ENCODE measurements around the gene YIPF2. TPM values are rescaled to one million over a fixed set of nuclear protein-coding genes. Genes with fewer than 3 reads are reported as not detected.

YIPF2 gene
- total and polyA plus RNA-seq, 2 of the 4 experiments (the other 2 are of a cell fraction): 61.5 to 78.0 TPM

DNA sequence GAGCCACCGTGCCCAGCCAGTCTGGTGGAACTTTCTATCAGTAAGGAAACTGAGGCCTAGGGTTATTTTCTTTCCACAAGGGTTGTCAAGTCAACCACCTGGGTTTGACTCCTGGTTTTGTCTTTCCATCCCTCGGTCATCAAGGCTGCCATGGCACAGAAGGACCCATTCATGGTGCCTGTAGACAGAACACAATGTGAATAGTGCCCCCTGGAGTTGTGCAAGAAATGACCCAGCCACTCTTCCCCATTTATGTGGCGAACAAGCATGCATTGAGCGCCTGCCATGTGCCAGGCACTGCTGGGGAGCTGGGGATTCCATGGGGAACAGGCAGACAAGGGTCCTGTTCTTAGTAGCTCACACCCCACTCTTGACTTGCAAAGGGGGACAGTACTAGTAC is 36.5 kb upstream of the YIPF2 start:
- WGBS, 2 experiments (ENCODE audit: extremely low coverage in 2 of 2, insufficient read length in 1 of 2): 100% methylated on average over 2 of the region's 4 CpGs; no CpG with 5 or more reads in 1 of the 2 experiments
- Histone ChIP-seq H4K20me1 (ENCODE audit: insufficient read depth, low read length) (peaks cover 68% of the 10 kb centered on the region), H3K36me3 (ENCODE audit: control insufficient read depth, insufficient read depth, low read length) (no peaks in the 10 kb centered on the region), H2BK5ac (ENCODE audit: low read depth, low read length, poor library complexity, severe bottlenecking) (no peak overlapping the region), H3K23ac (ENCODE audit: low read depth, low read length) (no peak overlapping the region), H3K4me2 (ENCODE audit: low read depth, low read length) (no peak overlapping the region), H3K79me1 (ENCODE audit: low read depth in 1 of 2, low read length in 2 of 2) (peaks cover 0 to 60% of the 10 kb centered on the region in 2 experiments; a peak in 3 of 4 replicates), H4K91ac (ENCODE audit: insufficient read depth, low read depth, low read length) (no peak overlapping the region), H3K4ac (ENCODE audit: low read depth, low read length) (no peak overlapping the region), H3K14ac (replicated peaks; ENCODE audit: low read depth, low read length) (no peak overlapping the region), H2BK120ac (ENCODE audit: low read depth, low read length) (no peak overlapping the region), H3K4me1 (ENCODE audit: control insufficient read depth, insufficient read depth, low read length) (peaks cover 9% of the 10 kb centered on the region), H3K27me3 (ENCODE audit: control insufficient read depth, insufficient read depth, low read length) (no peaks in the 10 kb centered on the region), H4K5ac (ENCODE audit: low read depth, low read length) (no peak overlapping the region), H3K27ac (ENCODE audit: insufficient read depth, low read length) (no peak overlapping the region), H4K8ac (ENCODE audit: low read depth in 2 of 2, low read length in 2 of 2) (no peak overlapping the region), H3K9ac (ENCODE audit: low read depth, low read length) (no peak overlapping the region), H3K9me3 (ENCODE audit: control insufficient read depth, insufficient read depth, low read length) (no peaks in the 10 kb centered on the region), H2AK5ac (ENCODE audit: low read depth, low read length) (no peak overlapping the region), H2AK9ac (replicated peaks; ENCODE audit: low read depth, low read length, poor library complexity) (no peak overlapping the region), H3K4me3 (ENCODE audit: insufficient read depth, low read depth, low read length) (no peak overlapping the region), H2BK15ac (ENCODE audit: low read depth, low read length) (no peak overlapping the region), H3K56ac (ENCODE audit: extremely low read depth, insufficient read depth, low read length) (no peak overlapping the region), H2AFZ (replicated peaks; ENCODE audit: low read length, poor library complexity) (no peak overlapping the region), H3K9me1 (ENCODE audit: insufficient read depth, low read length) (peaks cover 25% of the 10 kb centered on the region), H2BK20ac (ENCODE audit: low read depth, low read length) (no peak overlapping the region), H3K18ac (ENCODE audit: low read depth, low read length) (no peak overlapping the region)
- in situ Hi-C loops (cut with MboI; ENCODE audit: low sequenced_read_pairs): no loop called here
- BruUV-seq (replicated peaks): no TSS peak
- POLR2A ChIA-PET (ENCODE audit: unreplicated experiment): no interaction called here
- TF ChIP-seq FOS (IDR thresholded peaks at IDR 0.05; ENCODE audit: low read depth, low read length): no peak
- no peak for TF ChIP-seq MAZ (IDR thresholded peaks at IDR 0.05; ENCODE audit: borderline replicate concordance, low read depth, low read length)
- TF ChIP-seq SMC3 (IDR thresholded peaks at IDR 0.05; ENCODE audit: low read depth, low read length): no peak
- no peak for TF ChIP-seq MAFK (IDR thresholded peaks at IDR 0.05; ENCODE audit: low read depth, low read length)
- no peak for TF ChIP-seq USF2 (IDR thresholded peaks at IDR 0.05; ENCODE audit: low read depth, low read length)
- no peak for TF ChIP-seq RFX5 (IDR thresholded peaks at IDR 0.05; ENCODE audit: low read depth, low read length)
- no peak for TF ChIP-seq CTCF (conservative IDR thresholded peaks at IDR 0.05; ENCODE audit: low read depth, low read length)
- TF ChIP-seq RAD21 (IDR thresholded peaks at IDR 0.05; ENCODE audit: low read length): no peak
- TF ChIP-seq CEBPB (IDR thresholded peaks at IDR 0.05; ENCODE audit: low read depth, low read length): no peak
- TF ChIP-seq MXI1 (IDR thresholded peaks at IDR 0.05; ENCODE audit: borderline replicate concordance, low read depth, low read length): no peak
- ATAC-seq (ENCODE audit: low read depth) (no peak), DNase-seq (no peak)
- dilution Hi-C loops (cut with HindIII; ENCODE audit: low sequenced_read_pairs, unreplicated experiment): no loop called here
- CTCF ChIA-PET: no interaction called here
- intact Hi-C loops (cut with micrococcal nuclease): no loop called here
